ENCODE data around the gene PEX1. TPM values are rescaled to one million over a fixed set of nuclear protein-coding genes. Genes with fewer than 3 reads are reported as not detected.

Gene PEX1
- 19.3 and 20.5 TPM in 2 replicates for total RNA-seq

GRCh38 chr7:92528188-92528957 lies at the start of gene PEX1, which contains the start of gene RBM48:
Gene PEX1, minus strand, starts transcription at chr7:92528520. Its CDS starts 85 bp downstream, at chr7:92528435.
Gene RBM48, plus strand, starts transcription at chr7:92528795. Its CDS starts 19 bp downstream, at chr7:92528814.

GRCh38 chr7:92477681-92478080 lies 50.6 kb downstream of the PEX1 start, which contains the start of gene ERVW-1:
Gene ERVW-1, minus strand, starts transcription at chr7:92477946. Its CDS starts 7,565 bp downstream, at chr7:92470381.

GRCh38 chr7:92447345-92448204 lies 80.7 kb downstream of the PEX1 start, which contains the start of gene GATAD1:
Gene GATAD1, plus strand, starts transcription at chr7:92447482. Its CDS starts 248 bp downstream, at chr7:92447730.

Other genes with a start within 250 kb of the PEX1 start
- gene GATAD1, start 81.0 kb downstream of the PEX1 start, total RNA-seq, result 29.2 and 30.9 TPM in 2 replicates
- not detected in 2 replicates for gene ERVW-1, start 50.6 kb downstream of the PEX1 start, total RNA-seq
- gene RBM48, start 275 bp upstream of the PEX1 start, total RNA-seq, result 8.0 and 9.5 TPM in 2 replicates
- gene FAM133B, start 61.9 kb upstream of the PEX1 start, total RNA-seq, result 18.8 and 19.3 TPM in 2 replicates